GM19397 (cell line): ENCODE results near the gene SHISA8.
A peak's percentile ranks its signal among the peaks of the same experiment; 100 is the strongest.

Experiments
- ATAC-seq: cut with Tn5 transposase; IDR thresholded peaks from one replicate; pipeline ENCODE4 v1.9.1; 2021; ENCODE audit warnings: mild to moderate bottlenecking, moderate library complexity; ENCODE audit not compliant: unreplicated experiment

SHISA8 gene

GRCh38 chr22:41934284-41935014 lies 19.6 kb upstream of the SHISA8 start:
- ATAC-seq, result no peak

- ATAC-seq, result no peak
These were observed 18.7 kb upstream of the SHISA8 start for GRCh38 chr22:41933411-41934177.

- ATAC-seq, result no peak
These were observed 17.5 kb upstream of the SHISA8 start for GRCh38 chr22:41932353-41932752.

GRCh38 chr22:41931701-41932269 lies 16.9 kb upstream of the SHISA8 start:
- no peak for ATAC-seq

GRCh38 chr22:41929418-41929810 lies 14.5 kb upstream of the SHISA8 start:
- no peak for ATAC-seq

- ATAC-seq, result no peak
These were observed 13.9 kb upstream of the SHISA8 start for GRCh38 chr22:41928593-41929417.

- no peak for ATAC-seq
These were observed 12.9 kb upstream of the SHISA8 start for GRCh38 chr22:41927813-41928212.

GRCh38 chr22:41925783-41926460 lies 11.0 kb upstream of the SHISA8 start:
- ATAC-seq, result peak; percentile 32

- no peak for ATAC-seq
These were observed 8.9 kb upstream of the SHISA8 start for GRCh38 chr22:41923595-41924276.

GRCh38 chr22:41922940-41923594 lies 8.2 kb upstream of the SHISA8 start:
- no peak for ATAC-seq

GRCh38 chr22:41922328-41922727 lies 7.5 kb upstream of the SHISA8 start:
- no peak for ATAC-seq

- ATAC-seq, result peak; percentile 16
These were observed 5.5 kb upstream of the SHISA8 start for GRCh38 chr22:41920271-41920976.

- peak; percentile 47 for ATAC-seq
These were observed 4.7 kb upstream of the SHISA8 start for GRCh38 chr22:41919357-41920224.

GRCh38 chr22:41917903-41918791 lies 3.3 kb upstream of the SHISA8 start:
- no peak for ATAC-seq

- no peak for ATAC-seq
These were observed 2.6 kb upstream of the SHISA8 start for GRCh38 chr22:41917375-41917902.

- ATAC-seq, result no peak
These were observed 2.0 kb upstream of the SHISA8 start for GRCh38 chr22:41916745-41917358.
